Lower leg skin (tissue), 3 donors: ENCODE measurements around the gene SLC22A3.

ENCODE experiments used
- POLR2A ChIP-seq, 2 donors: fragments of 450-650 bp; IDR thresholded peaks; one replicate each; pipeline ENCODE4 v1.6.1; 2016 to 2017; ENCODE audit warnings: antibody characterized with exemption in 2 of 2, mild to moderate bottlenecking in 1 of 2, moderate library complexity in 1 of 2
- TF ChIP-seq, protein P1 (sequence below), 3 donors: fragments of 450-650 bp; IDR thresholded peaks; one replicate each; pipeline ENCODE4 v1.5.1; 2016; ENCODE audit warnings: antibody characterized with exemption in 3 of 3, mild to moderate bottlenecking in 3 of 3, moderate library complexity in 2 of 3

DNA sequence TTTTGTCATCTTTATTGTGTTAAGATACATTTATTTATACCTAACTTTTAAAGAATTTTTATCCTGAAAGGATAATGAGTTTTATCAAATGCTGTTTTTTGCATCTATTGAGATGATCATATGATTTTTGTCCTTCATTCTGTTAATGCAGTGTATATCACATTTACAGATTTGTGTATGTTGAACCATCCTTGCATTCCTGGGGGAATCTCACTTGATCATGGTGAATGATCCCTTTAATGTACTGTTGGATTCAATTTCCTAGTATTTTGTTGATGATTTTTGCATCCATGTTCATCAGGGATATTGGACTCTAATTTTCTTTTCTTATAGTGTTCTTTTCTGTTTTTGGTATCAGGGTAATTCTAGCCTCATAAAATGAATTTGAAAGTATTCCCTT, 38.5 kb upstream of the SLC22A3 start:
- TF ChIP-seq, protein P1, sequence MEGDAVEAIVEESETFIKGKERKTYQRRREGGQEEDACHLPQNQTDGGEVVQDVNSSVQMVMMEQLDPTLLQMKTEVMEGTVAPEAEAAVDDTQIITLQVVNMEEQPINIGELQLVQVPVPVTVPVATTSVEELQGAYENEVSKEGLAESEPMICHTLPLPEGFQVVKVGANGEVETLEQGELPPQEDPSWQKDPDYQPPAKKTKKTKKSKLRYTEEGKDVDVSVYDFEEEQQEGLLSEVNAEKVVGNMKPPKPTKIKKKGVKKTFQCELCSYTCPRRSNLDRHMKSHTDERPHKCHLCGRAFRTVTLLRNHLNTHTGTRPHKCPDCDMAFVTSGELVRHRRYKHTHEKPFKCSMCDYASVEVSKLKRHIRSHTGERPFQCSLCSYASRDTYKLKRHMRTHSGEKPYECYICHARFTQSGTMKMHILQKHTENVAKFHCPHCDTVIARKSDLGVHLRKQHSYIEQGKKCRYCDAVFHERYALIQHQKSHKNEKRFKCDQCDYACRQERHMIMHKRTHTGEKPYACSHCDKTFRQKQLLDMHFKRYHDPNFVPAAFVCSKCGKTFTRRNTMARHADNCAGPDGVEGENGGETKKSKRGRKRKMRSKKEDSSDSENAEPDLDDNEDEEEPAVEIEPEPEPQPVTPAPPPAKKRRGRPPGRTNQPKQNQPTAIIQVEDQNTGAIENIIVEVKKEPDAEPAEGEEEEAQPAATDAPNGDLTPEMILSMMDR (IDR thresholded peaks at IDR 0.05): no peak
- no peak for TF ChIP-seq POLR2A (IDR thresholded peaks at IDR 0.05)
